ENCODE data around the gene GPR39.

DNA sequence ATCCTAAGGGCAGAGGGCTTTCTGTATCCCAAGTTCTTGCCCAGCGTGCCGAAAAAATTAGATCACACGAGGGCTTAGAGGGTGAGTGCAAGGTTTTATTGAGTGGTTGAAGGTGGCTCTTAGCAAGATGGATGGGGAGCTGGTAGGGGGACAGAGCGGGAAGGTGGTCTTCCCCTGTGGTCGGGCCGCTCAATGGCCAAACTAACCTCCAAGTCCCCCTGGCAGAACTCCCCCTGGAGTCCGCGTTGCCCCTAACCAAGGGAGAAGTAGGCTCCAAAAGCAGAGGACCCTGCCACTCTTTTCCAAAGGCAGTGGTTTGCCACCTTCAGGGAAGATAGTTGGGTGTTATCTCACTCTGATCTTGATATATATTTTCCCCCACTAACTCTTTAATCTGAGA lies 190.0 kb downstream of the GPR39 start:
- TF ChIP-seq EP300 (IDR thresholded peaks at IDR 0.05) = no peak
- TF ChIP-seq, protein P1, sequence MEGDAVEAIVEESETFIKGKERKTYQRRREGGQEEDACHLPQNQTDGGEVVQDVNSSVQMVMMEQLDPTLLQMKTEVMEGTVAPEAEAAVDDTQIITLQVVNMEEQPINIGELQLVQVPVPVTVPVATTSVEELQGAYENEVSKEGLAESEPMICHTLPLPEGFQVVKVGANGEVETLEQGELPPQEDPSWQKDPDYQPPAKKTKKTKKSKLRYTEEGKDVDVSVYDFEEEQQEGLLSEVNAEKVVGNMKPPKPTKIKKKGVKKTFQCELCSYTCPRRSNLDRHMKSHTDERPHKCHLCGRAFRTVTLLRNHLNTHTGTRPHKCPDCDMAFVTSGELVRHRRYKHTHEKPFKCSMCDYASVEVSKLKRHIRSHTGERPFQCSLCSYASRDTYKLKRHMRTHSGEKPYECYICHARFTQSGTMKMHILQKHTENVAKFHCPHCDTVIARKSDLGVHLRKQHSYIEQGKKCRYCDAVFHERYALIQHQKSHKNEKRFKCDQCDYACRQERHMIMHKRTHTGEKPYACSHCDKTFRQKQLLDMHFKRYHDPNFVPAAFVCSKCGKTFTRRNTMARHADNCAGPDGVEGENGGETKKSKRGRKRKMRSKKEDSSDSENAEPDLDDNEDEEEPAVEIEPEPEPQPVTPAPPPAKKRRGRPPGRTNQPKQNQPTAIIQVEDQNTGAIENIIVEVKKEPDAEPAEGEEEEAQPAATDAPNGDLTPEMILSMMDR (IDR thresholded peaks at IDR 0.05) = no peak

All from tibial nerve (tissue), 4 donors.